Measurements from ENCODE around the gene KDM5C. TPM values are rescaled to one million over a fixed set of nuclear protein-coding genes. Genes with fewer than 3 reads are reported as not detected.

KDM5C gene
- total and polyA plus RNA-seq, 9 of the 15 experiments (the other 6 are each of a cell fraction or from before 2014, with no cell fraction given) = 0.62 to 136 (median 52.4) TPM

DNA sequence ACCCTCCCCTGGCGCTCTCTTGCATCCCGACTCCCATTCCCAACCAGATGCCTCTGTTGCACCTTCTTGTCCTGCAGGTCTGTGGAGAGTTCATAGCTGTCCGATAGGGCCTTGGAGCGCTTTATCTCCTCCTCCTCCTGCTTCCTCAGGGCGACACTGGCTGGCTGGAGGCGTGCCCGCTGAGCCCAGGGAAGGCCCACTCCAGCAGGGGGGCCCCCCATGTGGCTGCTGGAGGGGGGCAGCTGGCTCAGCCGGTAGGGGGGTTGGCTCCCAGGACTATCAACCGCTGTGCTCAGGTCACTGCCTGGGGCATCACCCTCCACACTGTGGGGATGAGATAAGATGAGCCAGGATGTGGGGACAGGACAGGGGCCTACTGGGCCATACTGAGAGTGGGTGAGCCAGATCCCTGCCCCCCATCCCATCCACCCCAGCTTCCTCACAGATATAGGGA is 30.8 kb upstream of the KDM5C start (continued):
- TF ChIP-seq, protein P1, sequence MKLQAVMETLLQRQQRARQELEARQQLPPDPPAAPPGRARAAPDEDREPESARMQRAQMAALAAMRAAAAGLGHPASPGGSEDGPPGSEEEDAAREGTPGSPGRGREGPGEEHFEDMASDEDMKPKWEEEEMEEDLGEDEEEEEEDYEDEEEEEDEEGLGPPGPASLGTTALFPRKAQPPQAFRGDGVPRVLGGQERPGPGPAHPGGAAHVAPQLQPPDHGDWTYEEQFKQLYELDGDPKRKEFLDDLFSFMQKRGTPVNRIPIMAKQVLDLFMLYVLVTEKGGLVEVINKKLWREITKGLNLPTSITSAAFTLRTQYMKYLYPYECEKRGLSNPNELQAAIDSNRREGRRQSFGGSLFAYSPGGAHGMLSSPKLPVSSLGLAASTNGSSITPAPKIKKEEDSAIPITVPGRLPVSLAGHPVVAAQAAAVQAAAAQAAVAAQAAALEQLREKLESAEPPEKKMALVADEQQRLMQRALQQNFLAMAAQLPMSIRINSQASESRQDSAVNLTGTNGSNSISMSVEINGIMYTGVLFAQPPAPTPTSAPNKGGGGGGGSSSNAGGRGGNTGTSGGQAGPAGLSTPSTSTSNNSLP (IDR thresholded peaks at IDR 0.05; ENCODE audit: borderline replicate concordance, low read depth, low read length) = no peak
- TF ChIP-seq MTA3 (IDR thresholded peaks at IDR 0.05; ENCODE audit: borderline replicate concordance) (peak; percentile 81), PHTF2 (CRISPR knock-in tag; IDR thresholded peaks at IDR 0.05) (no peak), SOX6 (IDR thresholded peaks at IDR 0.05) (peak; percentile 29; the same call in 1 of the 2 replicates), ARID1B (IDR thresholded peaks at IDR 0.05) (peak; percentile 92), E2F3 (CRISPR knock-in tag; IDR thresholded peaks at IDR 0.05) (no peak), NRF1 (conservative IDR thresholded peaks at IDR 0.05 in 1 of 2, IDR thresholded peaks at IDR 0.05 in 1 of 2) (no peak), ZNF75A (CRISPR knock-in tag; IDR thresholded peaks at IDR 0.05) (no peak), TEAD1 (CRISPR knock-in tag; IDR thresholded peaks at IDR 0.05) (no peak), SMARCC2 (IDR thresholded peaks at IDR 0.05; ENCODE audit: low read depth) (peak; percentile 47; the same call in 1 of the 2 replicates), TGIF2 (CRISPR knock-in tag; IDR thresholded peaks at IDR 0.05) (no peak), SRSF7 (optimal IDR thresholded peaks at IDR 0.05; ENCODE audit: low read depth, low read length) (no peak), ZNF354B (CRISPR knock-in tag; IDR thresholded peaks at IDR 0.05) (no peak), RCOR1 (IDR thresholded peaks at IDR 0.05; ENCODE audit: borderline replicate concordance in 1 of 2, low read depth in 2 of 2, low read length in 2 of 2) (peak; percentile 71 to 87; a peak in 3 of 4 replicates), TBP (optimal IDR thresholded peaks at IDR 0.05; ENCODE audit: low read depth, low read length) (peak; percentile 54)
- TF ChIP-seq, protein P2, sequence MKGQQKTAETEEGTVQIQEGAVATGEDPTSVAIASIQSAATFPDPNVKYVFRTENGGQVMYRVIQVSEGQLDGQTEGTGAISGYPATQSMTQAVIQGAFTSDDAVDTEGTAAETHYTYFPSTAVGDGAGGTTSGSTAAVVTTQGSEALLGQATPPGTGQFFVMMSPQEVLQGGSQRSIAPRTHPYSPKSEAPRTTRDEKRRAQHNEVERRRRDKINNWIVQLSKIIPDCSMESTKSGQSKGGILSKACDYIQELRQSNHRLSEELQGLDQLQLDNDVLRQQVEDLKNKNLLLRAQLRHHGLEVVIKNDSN (CRISPR knock-in tag; IDR thresholded peaks at IDR 0.05) = peak; percentile 47; the same call in 1 of the 2 replicates
- TF ChIP-seq, protein P3, sequence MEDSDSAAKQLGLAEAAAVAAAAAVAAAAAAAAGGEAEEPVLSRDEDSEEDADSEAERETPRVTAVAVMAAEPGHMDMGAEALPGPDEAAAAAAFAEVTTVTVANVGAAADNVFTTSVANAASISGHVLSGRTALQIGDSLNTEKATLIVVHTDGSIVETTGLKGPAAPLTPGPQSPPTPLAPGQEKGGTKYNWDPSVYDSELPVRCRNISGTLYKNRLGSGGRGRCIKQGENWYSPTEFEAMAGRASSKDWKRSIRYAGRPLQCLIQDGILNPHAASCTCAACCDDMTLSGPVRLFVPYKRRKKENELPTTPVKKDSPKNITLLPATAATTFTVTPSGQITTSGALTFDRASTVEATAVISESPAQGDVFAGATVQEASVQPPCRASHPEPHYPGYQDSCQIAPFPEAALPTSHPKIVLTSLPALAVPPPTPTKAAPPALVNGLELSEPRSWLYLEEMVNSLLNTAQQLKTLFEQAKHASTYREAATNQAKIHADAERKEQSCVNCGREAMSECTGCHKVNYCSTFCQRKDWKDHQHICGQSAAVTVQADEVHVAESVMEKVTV (CRISPR knock-in tag; IDR thresholded peaks at IDR 0.05) = no peak
- TF ChIP-seq, protein P4, sequence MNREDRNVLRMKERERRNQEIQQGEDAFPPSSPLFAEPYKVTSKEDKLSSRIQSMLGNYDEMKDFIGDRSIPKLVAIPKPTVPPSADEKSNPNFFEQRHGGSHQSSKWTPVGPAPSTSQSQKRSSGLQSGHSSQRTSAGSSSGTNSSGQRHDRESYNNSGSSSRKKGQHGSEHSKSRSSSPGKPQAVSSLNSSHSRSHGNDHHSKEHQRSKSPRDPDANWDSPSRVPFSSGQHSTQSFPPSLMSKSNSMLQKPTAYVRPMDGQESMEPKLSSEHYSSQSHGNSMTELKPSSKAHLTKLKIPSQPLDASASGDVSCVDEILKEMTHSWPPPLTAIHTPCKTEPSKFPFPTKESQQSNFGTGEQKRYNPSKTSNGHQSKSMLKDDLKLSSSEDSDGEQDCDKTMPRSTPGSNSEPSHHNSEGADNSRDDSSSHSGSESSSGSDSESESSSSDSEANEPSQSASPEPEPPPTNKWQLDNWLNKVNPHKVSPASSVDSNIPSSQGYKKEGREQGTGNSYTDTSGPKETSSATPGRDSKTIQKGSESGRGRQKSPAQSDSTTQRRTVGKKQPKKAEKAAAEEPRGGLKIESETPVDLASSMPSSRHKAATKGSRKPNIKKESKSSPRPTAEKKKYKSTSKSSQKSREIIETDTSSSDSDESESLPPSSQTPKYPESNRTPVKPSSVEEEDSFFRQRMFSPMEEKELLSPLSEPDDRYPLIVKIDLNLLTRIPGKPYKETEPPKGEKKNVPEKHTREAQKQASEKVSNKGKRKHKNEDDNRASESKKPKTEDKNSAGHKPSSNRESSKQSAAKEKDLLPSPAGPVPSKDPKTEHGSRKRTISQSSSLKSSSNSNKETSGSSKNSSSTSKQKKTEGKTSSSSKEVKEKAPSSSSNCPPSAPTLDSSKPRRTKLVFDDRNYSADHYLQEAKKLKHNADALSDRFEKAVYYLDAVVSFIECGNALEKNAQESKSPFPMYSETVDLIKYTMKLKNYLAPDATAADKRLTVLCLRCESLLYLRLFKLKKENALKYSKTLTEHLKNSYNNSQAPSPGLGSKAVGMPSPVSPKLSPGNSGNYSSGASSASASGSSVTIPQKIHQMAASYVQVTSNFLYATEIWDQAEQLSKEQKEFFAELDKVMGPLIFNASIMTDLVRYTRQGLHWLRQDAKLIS (CRISPR knock-in tag; IDR thresholded peaks at IDR 0.05) = no peak
- TF ChIP-seq, protein P5, sequence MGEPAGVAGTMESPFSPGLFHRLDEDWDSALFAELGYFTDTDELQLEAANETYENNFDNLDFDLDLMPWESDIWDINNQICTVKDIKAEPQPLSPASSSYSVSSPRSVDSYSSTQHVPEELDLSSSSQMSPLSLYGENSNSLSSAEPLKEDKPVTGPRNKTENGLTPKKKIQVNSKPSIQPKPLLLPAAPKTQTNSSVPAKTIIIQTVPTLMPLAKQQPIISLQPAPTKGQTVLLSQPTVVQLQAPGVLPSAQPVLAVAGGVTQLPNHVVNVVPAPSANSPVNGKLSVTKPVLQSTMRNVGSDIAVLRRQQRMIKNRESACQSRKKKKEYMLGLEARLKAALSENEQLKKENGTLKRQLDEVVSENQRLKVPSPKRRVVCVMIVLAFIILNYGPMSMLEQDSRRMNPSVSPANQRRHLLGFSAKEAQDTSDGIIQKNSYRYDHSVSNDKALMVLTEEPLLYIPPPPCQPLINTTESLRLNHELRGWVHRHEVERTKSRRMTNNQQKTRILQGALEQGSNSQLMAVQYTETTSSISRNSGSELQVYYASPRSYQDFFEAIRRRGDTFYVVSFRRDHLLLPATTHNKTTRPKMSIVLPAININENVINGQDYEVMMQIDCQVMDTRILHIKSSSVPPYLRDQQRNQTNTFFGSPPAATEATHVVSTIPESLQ (CRISPR knock-in tag; IDR thresholded peaks at IDR 0.05) = no peak
